Adrenal gland (tissue), 12 donors: ENCODE data around the gene ITGB6. TPM values are rescaled to one million over a fixed set of nuclear protein-coding genes. Genes with fewer than 3 reads are reported as not detected.

Source experiments
- DNase-seq, 7 donors: peaks; one replicate each; pipeline ENCODE4 v3.0.0-alpha.2; 2019 to 2020
- H3K27ac ChIP-seq, 5 donors: fragments of 200-600 bp; sonication (generic) in 4 of 5; 1 replicate in 3 of 5; 2 replicates in 2 of 5; pipeline versions ENCODE4 v1.5.1 to v1.8.0; 2016 to 2020; ENCODE audit warnings: mild to moderate bottlenecking in 1 of 5
- H3K27me3 ChIP-seq: fragments of 200-600 bp; 2 replicates; pipeline ENCODE4 v1.8.0; 2021
- H3K36me3 ChIP-seq, 2 donors: fragments of 200-600 bp; replicated peaks in 1 of 2; 1 replicate in 1 of 2; 2 replicates in 1 of 2; pipeline versions ENCODE4 v1.5.1 to v1.8.0; 2018 to 2022
- H3K4me1 ChIP-seq, 2 donors: fragments of 200-600 bp; replicated peaks in 1 of 2; 1 replicate in 1 of 2; 2 replicates in 1 of 2; pipeline versions ENCODE4 v1.5.1 to v1.8.0; 2018 to 2021
- H3K4me3 ChIP-seq, 4 donors: fragments of 200-600 bp; sonication (generic) in 3 of 4; one replicate each; pipeline ENCODE4 v1.5.1; 2016 to 2018
- H3K9me3 ChIP-seq, 3 donors: fragments of 200-600 bp; sonication (generic) in 1 of 3; replicated peaks in 1 of 3; 1 replicate in 2 of 3; 2 replicates in 1 of 3; pipeline versions ENCODE4 v1.5.1 to v1.8.0; 2016 to 2021
- CTCF ChIP-seq, 6 experiments: fragments of 450-650 bp in 4 of 6; fragments of 200-600 bp in 2 of 6; sonication (generic) in 1 of 6; IDR thresholded peaks; 1 replicate in 5 of 6; 2 replicates in 1 of 6; pipeline versions ENCODE4 v1.5.1 to v1.8.0; 2016 to 2021; ENCODE audit warnings: antibody characterized with exemption in 6 of 6, mild to moderate bottlenecking in 2 of 6, moderate library complexity in 1 of 6
- POLR2A ChIP-seq, 2 donors: fragments of 450-650 bp; IDR thresholded peaks; one replicate each; pipeline ENCODE4 v1.6.1; 2017; ENCODE audit warnings: antibody characterized with exemption in 2 of 2, mild to moderate bottlenecking in 2 of 2, moderate library complexity in 1 of 2
- WGBS, 4 donors: extraction: QIAGEN DNeasy Blood & Tissue Kit in 2 of 4; methylation state at CpG; one replicate each; pipeline versions ENCODE4 v1.1.5 to v1.1.7; 2013 to 2017; 5-methylcytosine and 5-hydroxymethylcytosine counted together
- intact Hi-C, 2 donors: fragments of 100-400 bp; cut with DNase I; formaldehyde crosslinking; loops; one replicate each; pipeline versions ENCODE4 v1.14.1 to v1.15.0; 2022 to 2023
- polyA plus RNA-seq, 3 donors: library from polyadenylated mRNA; stranded (reverse); fragments of 200-250 nt in 2 of 3; fragments of 350-450 nt in 1 of 3; fragmentation: Illumina TruSeq in 1 of 3; extraction: RNeasy Lipid Tissue Mini Kit (QIAGEN cat#74804) in 1 of 3; gene quantifications; one replicate each; pipeline ENCODE4 v1.2.3, GENCODE V29; 2013 to 2014
- total RNA-seq, 9 donors: library from RNA; depleted of rRNA in 4 of 9; stranded (reverse); fragments of >200 nt in 4 of 9; fragments of 120-200 nt in 1 of 9; fragmentation: NEBNext Ultra II Directional in 1 of 9; extraction: Animal tissue kit (Norgen Biotek cat#: 25700) in 1 of 9; gene quantifications; one replicate each; pipeline versions ENCODE4 v1.1.0 to v1.2.4, GENCODE V29; 2013 to 2023
- donor health status: healthy with polysubstance abuse.
- donor health status: Bipolar disorder and iron deficiency.
- donor health status: DM: yes; HTN: yes; CAD: no.
- donor health status: DM: no; HTN: no; CAD: no.
- donor health status: DM: no; HTN: no; CAD: no.
- donor health status: DM: yes; HTN: yes; CAD: no.

Gene ITGB6
- total and polyA plus RNA-seq, 12 donors: 0.08 to 0.53 (median 0.18) TPM; not detected in 9

DNA sequence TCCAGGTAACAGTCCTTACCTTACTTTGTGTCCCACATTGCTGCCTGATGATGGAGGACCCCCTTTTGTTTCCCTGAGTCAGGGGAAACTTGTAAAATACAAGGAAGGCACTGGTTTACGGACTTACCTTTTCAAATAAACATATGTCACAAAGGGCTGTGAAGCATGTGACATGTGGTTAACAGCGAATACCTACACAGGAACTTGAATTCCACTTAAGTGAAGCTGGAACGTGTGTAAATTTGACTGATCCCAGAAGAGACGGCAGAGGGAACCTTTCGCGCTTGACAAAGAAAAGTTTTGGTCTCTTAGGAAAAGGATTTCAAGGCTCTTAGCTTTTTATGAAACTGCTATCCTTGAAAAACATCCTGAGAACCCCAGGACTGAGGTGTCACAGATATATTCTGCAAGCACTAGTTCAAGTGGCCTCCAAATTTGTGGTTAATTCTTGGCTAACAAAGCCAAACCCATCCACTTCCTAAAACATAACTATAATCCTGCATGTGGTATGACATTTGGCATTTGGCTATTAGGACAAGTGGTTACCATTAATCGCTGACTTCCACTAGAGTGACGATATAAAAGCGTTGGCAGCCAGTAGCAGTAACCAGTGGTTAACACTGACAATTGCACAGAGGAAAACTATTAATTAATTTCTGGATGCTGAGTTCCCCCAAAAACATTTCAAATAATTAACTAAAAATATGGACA, 55.6 kb downstream of the ITGB6 start:
- DNase-seq: no peak
- TF ChIP-seq POLR2A (IDR thresholded peaks at IDR 0.05) (no peak), CTCF (IDR thresholded peaks at IDR 0.05) (no peak)
- Histone ChIP-seq H3K27ac (no peak overlapping the region), H3K36me3 (no peaks in the 10 kb centered on the region), H3K4me3 (no peak overlapping the region), H3K27me3 (no peaks in the 10 kb centered on the region), H3K4me1 (no peaks in the 10 kb centered on the region), H3K9me3 (no peaks in the 10 kb centered on the region)
- intact Hi-C loops: no loop called here
- 69 to 78% (median 75%) methylated on average over 9 of the region's 9 CpGs for WGBS, 4 donors

DNA sequence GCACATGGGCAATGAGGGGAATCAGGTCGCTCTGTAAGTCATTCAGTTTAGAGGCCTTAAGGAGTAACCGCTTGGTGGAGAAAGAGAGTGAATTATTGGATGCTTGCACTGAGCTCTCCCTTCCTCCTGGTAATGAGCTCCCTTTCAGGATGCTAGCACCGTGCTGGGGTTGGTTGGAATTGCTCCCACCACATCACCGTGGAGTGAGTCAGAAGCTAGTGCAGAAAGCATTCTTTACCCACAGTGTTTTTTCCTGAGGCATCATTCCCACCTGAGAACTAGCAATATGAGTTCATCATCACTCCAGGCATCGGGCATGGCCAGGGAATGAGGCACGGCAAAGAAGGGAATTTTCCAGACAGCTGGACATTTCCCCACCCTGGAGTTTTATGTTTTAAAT, 57.6 kb downstream of the ITGB6 start:
- no peak for TF ChIP-seq POLR2A (IDR thresholded peaks at IDR 0.05)
- intact Hi-C loops: no loop called here
- no peak overlapping the region for H3K27ac ChIP-seq

DNA sequence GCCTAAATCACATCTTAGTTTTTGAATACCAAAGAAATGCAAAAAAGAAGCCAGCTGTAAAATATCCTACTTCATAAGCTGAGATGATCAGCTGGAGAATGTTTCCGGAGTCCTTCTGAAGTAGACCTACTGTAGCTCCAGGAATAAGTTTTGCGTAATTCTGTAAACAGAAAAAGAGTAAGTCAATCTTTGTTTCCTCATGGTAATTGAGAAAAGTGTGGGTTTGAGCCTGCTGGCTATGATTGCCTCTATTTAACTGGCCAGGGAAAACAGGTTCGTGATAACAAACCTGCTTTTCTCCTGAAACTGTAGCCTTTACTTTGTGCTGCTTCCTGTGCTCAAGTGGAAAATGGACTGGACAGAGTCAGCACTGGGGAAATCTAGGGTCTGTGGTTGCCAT, 58.2 kb downstream of the ITGB6 start:
- Histone ChIP-seq H3K4me1 (no peaks in the 10 kb centered on the region), H3K27me3 (no peaks in the 10 kb centered on the region), H3K9me3 (no peaks in the 10 kb centered on the region), H3K27ac (no peak overlapping the region), H3K36me3 (no peaks in the 10 kb centered on the region), H3K4me3 (no peak overlapping the region)
- 71 to 78% (median 75%) methylated on average over 3 of the region's 3 CpGs for WGBS, 4 donors
- no peak for TF ChIP-seq CTCF (IDR thresholded peaks at IDR 0.05)
- no peak for TF ChIP-seq POLR2A (IDR thresholded peaks at IDR 0.05)
- no peak for DNase-seq
- intact Hi-C loops: no loop called here

More for the DNA sequence above, 57.6 kb downstream of the ITGB6 start:
- Histone ChIP-seq H3K27me3 (no peaks in the 10 kb centered on the region), H3K9me3 (no peaks in the 10 kb centered on the region), H3K4me1 (no peaks in the 10 kb centered on the region), H3K4me3 (no peak overlapping the region), H3K36me3 (no peaks in the 10 kb centered on the region)
- DNase-seq: no peak
- 86 to 95% (median 92%) methylated on average over 6 of the region's 6 CpGs for WGBS, 4 donors

GRCh38 chr2:160141419-160141818, 58.7 kb downstream of the ITGB6 start:
- H3K27ac ChIP-seq: no peak overlapping the region
- no peak for TF ChIP-seq CTCF (IDR thresholded peaks at IDR 0.05)
- TF ChIP-seq POLR2A (IDR thresholded peaks at IDR 0.05): no peak
- intact Hi-C loops: no loop called here
- H3K36me3 ChIP-seq: no peaks in the 10 kb centered on the region
- 63 to 69% (median 67%) methylated on average over 4 of the region's 4 CpGs for WGBS, 4 donors
- no peaks in the 10 kb centered on the region for H3K27me3 ChIP-seq
- no peaks in the 10 kb centered on the region for H3K9me3 ChIP-seq
- H3K4me1 ChIP-seq: no peaks in the 10 kb centered on the region
- DNase-seq: no peak
- no peak overlapping the region for H3K4me3 ChIP-seq

DNA sequence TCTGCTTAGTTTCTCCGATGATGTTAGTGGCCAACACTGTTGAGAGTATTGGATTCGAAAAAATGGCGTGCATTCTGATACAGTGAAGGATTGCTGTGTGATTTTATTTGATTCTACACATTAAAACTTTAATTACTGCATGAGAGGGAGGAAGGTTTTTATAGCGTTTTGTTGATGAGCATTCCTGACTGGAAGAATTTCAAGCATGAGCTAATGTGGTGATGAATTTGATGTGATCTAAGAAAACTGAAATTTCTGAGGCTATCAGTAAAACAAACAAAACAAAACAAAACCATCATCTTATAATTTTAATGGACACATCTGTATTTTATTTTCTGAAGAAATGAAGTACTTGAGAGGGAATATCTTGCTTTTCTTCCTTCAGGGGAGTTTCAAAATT, 59.6 kb downstream of the ITGB6 start:
- H3K4me3 ChIP-seq: no peak overlapping the region
- H3K27me3 ChIP-seq: no peaks in the 10 kb centered on the region
- no peak for TF ChIP-seq POLR2A (IDR thresholded peaks at IDR 0.05)
- TF ChIP-seq CTCF (IDR thresholded peaks at IDR 0.05): no peak
- no peaks in the 10 kb centered on the region for H3K9me3 ChIP-seq
- 73 to 78% (median 77%) methylated on average over 4 of the region's 4 CpGs for WGBS, 4 donors
- H3K4me1 ChIP-seq: no peaks in the 10 kb centered on the region
- DNase-seq: no peak
- intact Hi-C loops: no loop called here
- no peak overlapping the region for H3K27ac ChIP-seq
- no peaks in the 10 kb centered on the region for H3K36me3 ChIP-seq
